GM12872 (cell line): Measurements from ENCODE around the gene VASH2.

Source experiments
- TF ChIP-seq, protein P1 (sequence below): IDR thresholded peaks from 3 replicates; pipeline ENCODE4 v1.5.1; 2011; ENCODE audit warnings: low read depth, mild to moderate bottlenecking, low read length, moderate library complexity; ENCODE audit not compliant: insufficient read depth

Gene VASH2

DNA sequence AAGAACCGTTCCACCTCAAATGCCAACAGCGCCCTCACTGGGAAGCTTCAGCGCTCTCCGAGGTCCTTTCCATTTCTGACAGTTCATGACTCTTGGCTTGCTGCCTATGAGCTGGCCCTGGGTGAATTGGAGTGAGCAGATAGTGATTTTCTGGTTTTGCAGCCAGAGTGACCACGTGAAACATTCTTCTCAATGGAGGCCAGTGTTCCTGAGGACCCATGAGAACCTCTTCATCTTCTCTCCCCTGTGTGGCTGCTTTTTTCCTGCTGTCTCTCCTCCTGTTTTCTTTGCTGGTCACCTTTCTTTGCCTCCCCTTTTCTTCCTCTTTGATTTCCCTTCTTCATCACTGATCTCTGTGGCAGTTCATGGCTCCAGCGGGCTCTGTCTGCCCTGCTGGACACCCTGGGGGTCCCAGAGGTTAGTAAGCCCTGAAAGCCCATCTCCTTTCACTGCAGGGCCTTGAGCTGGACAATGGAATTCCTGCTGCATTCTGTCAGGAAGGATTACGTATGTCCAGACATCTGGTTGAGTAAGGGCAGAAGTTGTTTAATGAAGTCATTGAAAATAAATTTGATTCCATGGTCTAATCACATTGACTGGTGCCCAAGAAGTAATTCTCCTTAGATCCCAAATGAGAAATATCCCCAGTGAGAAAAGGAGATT, 29.9 kb downstream of the VASH2 start:
- TF ChIP-seq, protein P1, sequence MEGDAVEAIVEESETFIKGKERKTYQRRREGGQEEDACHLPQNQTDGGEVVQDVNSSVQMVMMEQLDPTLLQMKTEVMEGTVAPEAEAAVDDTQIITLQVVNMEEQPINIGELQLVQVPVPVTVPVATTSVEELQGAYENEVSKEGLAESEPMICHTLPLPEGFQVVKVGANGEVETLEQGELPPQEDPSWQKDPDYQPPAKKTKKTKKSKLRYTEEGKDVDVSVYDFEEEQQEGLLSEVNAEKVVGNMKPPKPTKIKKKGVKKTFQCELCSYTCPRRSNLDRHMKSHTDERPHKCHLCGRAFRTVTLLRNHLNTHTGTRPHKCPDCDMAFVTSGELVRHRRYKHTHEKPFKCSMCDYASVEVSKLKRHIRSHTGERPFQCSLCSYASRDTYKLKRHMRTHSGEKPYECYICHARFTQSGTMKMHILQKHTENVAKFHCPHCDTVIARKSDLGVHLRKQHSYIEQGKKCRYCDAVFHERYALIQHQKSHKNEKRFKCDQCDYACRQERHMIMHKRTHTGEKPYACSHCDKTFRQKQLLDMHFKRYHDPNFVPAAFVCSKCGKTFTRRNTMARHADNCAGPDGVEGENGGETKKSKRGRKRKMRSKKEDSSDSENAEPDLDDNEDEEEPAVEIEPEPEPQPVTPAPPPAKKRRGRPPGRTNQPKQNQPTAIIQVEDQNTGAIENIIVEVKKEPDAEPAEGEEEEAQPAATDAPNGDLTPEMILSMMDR: 0 out of 3 replicates have a peak, but pooled peaks have one; percentile 18

GRCh38 chr1:212981025-212981495, 30.7 kb downstream of the VASH2 start:
- TF ChIP-seq, protein P1: no peak

DNA sequence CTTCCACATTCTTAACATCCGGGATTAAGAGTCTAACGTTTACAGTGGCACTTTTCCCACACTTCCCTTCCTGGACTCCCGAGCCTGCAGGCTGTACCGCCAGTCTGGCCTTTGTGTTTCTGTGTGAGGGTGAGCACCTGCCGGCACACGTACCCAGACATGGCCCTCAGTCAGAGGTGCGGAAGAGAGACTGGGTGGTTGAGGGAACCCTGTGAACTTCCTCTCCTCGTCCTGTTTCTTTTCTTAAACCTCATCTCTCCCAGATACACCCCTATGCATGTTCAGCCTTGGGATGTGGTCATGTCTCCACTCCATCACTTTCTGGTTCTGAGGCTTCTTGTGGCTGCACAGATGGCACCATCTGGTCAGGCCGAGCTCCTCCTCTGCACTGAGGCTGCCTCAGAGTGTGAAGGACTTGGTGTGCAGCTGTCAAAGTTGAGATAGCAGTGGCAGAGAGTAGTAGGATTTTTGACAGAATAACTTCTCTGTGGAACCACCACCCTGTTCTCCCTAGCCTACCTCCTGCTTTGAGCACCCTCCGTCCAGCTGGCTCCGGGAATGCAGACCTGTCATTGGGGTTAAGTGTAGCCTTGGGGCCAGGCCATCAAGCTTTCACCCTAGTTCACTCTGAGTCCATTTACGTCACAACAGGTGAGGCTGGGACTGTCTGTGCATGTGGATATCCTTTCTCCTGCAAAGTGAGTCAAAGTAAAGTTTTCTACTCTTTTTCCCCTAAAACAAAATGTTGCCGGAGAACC, 31.4 kb downstream of the VASH2 start:
- TF ChIP-seq, protein P1: no peak

DNA sequence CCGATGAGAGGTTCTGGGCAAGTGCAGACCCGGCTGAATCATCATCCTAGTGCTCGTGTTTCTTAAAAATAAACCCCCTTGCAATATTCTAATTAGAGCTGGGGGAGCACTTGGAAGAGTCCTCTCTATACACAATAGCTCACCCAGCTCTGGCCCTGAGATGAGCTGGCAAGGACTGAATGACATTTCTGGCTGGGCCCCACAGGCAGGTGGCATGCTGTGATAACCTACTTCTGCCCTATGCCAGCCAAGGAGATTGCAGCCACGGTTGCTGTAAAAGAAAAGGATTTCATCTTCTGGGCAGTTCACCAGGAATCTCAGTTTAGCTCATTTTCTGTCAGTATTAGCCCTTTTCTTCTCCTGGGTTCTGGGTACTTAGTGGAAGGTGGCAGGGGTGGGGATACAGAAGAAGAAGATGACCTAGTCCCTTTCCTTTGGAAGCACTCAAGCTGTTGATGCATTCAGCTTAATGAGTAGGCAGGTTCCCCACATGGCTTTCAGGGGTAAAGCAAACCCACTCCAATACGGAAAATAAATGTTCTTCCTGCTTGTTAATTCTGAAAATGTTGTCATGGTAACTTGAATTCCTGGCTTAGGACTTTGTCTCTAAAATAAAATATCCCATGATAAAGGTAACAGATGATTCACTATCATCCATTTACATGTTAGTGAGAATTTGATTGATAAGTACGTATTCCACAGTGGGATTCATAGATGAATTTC, 32.2 kb downstream of the VASH2 start:
- TF ChIP-seq, protein P1: no peak

- TF ChIP-seq, protein P1: no peak
Observed at GRCh38 chr1:212983482-212983881, 33.1 kb downstream of the VASH2 start.

DNA sequence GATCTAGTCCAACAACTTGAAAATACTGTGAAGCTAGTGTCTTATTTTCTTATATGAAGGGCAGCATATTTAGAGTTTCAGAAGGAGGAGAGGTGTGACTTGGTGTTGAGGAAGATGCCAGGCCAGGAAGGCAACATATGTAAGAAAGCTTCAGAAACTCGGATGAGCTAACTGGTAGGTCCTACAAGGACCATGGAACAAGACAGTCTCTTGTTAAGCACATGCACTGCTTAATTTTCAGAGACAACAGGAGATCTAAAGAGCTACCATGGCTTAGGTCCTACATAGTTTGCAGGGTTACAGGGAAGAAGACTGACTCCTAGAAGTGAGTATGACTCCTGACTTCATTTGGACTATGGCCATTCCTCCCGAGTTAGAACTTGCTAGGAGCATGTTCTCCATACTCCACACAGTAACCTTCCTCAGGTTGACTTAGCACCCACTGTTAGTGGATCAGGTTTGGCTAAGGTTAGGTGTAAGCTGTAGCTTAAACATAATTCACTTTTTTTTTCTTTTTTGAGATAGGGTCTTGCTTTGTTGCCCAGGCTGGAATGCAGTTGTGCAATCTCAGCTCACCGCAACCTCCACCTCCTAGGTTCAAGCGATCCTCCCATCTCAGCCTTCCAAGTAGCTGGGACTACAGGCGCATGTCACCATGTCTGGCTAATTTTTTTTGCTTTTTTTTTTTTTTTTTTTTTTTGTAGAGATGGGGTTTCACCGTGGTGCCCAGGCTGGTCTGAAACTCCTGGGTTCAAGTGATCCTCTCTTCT, 34.4 kb downstream of the VASH2 start:
- TF ChIP-seq, protein P1: no peak
